Natural killer cell treated with Interleukin-12 subunit alpha and Interleukin-12 subunit beta and Interleukin-15 and Interleukin-18, amount 100 ng/mL, for 72 hours (primary cell): Measurements from ENCODE around the gene KCNQ1. TPM values are rescaled to one million over a fixed set of nuclear protein-coding genes. Genes with fewer than 3 reads are reported as not detected.

Experiments
- total RNA-seq, 2 donors: library from RNA; stranded (reverse); gene quantifications; one replicate each; pipeline ENCODE4 v1.2.3, GENCODE V29; 2022

The KCNQ1 gene
- total RNA-seq, 2 donors from 2014 or later, result 0.19 to 1.4 TPM

Other genes with a start within 250 kb of the KCNQ1 start
- 1 to 10 TPM; 2.5 to 5.3 TPM for gene ASCL2, start 174.4 kb upstream of the KCNQ1 start, total RNA-seq
- gene C11orf21, start 143.1 kb upstream of the KCNQ1 start, total RNA-seq, result 1 to 10 TPM; 7.2 to 7.6 TPM
- gene TSPAN32, start 143.0 kb upstream of the KCNQ1 start, total RNA-seq, result 1 to 10 TPM; 4.3 to 9.9 TPM
- 100 to 1,000 TPM; 306 to 322 TPM for gene CD81, start 67.7 kb upstream of the KCNQ1 start, total RNA-seq
- 10 to 100 TPM; 66.0 to 98.2 TPM for gene TSSC4, start 44.3 kb upstream of the KCNQ1 start, total RNA-seq
- gene TRPM5, start 494 bp upstream of the KCNQ1 start, total RNA-seq, result not detected